Osteoblast (primary cell): Measurements from ENCODE around the gene C4orf36. TPM values are rescaled to one million over a fixed set of nuclear protein-coding genes. Genes with fewer than 3 reads are reported as not detected.

Experiments
- DNase-seq: peaks from one replicate; pipeline ENCODE4 v3.0.0; 2011; ENCODE audit warnings: low spot score, mixed read lengths; ENCODE audit not compliant: insufficient read length; ENCODE audit errors: missing footprints
- H2AFZ ChIP-seq: 2 replicates; pipeline ENCODE4 v1.6.0; 2011; ENCODE audit warnings: mild to moderate bottlenecking, low read length
- H3K27ac ChIP-seq: 2 replicates; pipeline ENCODE4 v1.5.1; 2011; ENCODE audit warnings: mild to moderate bottlenecking, low read depth, low read length, moderate library complexity
- H3K27me3 ChIP-seq: 2 replicates; pipeline ENCODE4 v1.6.0; 2012; ENCODE audit warnings: mild to moderate bottlenecking, control low read depth, inconsistent platforms, low read length, moderate library complexity; ENCODE audit not compliant: insufficient read depth
- H3K36me3 ChIP-seq: 2 replicates; pipeline ENCODE4 v1.5.1; 2011; ENCODE audit warnings: mild to moderate bottlenecking, low read length, control low read depth, moderate library complexity; ENCODE audit not compliant: insufficient read depth
- H3K4me1 ChIP-seq: 2 replicates; pipeline ENCODE4 v1.5.1; 2011; ENCODE audit warnings: mild to moderate bottlenecking, low read length, control low read depth, moderate library complexity; ENCODE audit not compliant: insufficient read depth
- H3K4me2 ChIP-seq: 2 replicates; pipeline ENCODE4 v1.6.0; 2011; ENCODE audit warnings: mild to moderate bottlenecking, low read length; ENCODE audit not compliant: insufficient read depth
- H3K4me3 ChIP-seq: fragments of 200-600 bp; sonication (generic); 3 replicates; pipeline ENCODE4 v1.5.1; 2012; ENCODE audit warnings: mild to moderate bottlenecking, low read length, inconsistent platforms; ENCODE audit not compliant: insufficient read depth
- H3K79me2 ChIP-seq: 2 replicates; pipeline ENCODE4 v1.6.0; 2012; ENCODE audit warnings: mild to moderate bottlenecking, low read length, control low read depth, inconsistent platforms; ENCODE audit not compliant: insufficient read depth
- H3K9me3 ChIP-seq: 2 replicates; pipeline ENCODE4 v1.5.1; 2011; ENCODE audit warnings: low read depth, low read length, control low read depth
- H4K20me1 ChIP-seq: 2 replicates; pipeline ENCODE4 v1.6.0; 2012; ENCODE audit warnings: mild to moderate bottlenecking, low read length, control low read depth; ENCODE audit not compliant: insufficient read depth
- CTCF ChIP-seq: IDR thresholded peaks from 2 replicates; pipeline ENCODE4 v1.5.1; 2011; ENCODE audit warnings: mild to moderate bottlenecking, low read depth, low read length, moderate library complexity; ENCODE audit errors: extremely low read depth
- total RNA-seq: library from RNA; depleted of rRNA; stranded (reverse); fragments of >200 nt; gene quantifications from 2 replicates; pipeline ENCODE4 v1.2.3, GENCODE V29; 2012

Gene C4orf36
- total RNA-seq, 1 donor = 0.72 TPM

DNA sequence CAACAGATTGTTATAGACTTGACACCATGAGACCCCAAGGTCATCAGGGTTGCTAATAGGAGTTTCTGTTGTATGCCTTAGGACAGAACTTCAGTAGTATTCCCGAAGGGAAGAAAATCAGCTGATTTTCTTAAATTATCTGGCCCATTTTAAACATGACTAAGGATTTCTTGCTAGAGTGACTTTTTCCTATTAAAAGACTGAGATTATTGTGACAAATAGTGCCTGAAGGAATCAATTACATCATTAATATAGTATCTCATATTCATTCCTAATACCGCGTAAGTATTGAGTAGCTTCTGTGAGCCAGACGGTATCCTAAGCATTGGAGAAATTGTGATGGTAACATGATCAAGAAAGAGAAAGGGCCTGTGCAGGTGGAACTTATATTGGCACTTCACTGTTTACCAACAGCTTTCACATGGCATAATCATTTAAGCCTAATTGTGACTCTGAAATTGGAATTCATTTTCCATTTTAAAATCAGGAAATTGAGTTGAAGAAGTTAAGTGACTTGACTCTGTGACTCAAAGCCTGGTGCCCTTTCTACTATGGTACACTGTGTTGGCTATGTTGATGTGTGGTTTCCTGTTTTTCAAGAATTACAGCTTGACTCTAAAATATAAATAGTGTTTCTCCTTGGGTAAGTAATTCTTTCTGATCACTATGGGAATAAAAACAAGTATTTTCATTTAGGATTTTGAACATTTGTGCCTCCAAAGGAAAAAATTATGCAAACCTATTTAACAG is 46.7 kb upstream of the C4orf36 start:
- TF ChIP-seq CTCF = no peak
- Histone ChIP-seq H4K20me1 (peaks cover 16% of the 10 kb centered on the region), H3K4me3 (no peak overlapping the region), H3K27me3 (no peaks in the 10 kb centered on the region), H3K79me2 (peaks cover 61% of the 10 kb centered on the region), H3K27ac (no peak overlapping the region), H3K4me1 (peaks cover 31% of the 10 kb centered on the region), H3K36me3 (no peaks in the 10 kb centered on the region), H3K9me3 (no peaks in the 10 kb centered on the region), H3K4me2 (no peak overlapping the region), H2AFZ (no peak overlapping the region)
- DNase-seq = no peak

DNA sequence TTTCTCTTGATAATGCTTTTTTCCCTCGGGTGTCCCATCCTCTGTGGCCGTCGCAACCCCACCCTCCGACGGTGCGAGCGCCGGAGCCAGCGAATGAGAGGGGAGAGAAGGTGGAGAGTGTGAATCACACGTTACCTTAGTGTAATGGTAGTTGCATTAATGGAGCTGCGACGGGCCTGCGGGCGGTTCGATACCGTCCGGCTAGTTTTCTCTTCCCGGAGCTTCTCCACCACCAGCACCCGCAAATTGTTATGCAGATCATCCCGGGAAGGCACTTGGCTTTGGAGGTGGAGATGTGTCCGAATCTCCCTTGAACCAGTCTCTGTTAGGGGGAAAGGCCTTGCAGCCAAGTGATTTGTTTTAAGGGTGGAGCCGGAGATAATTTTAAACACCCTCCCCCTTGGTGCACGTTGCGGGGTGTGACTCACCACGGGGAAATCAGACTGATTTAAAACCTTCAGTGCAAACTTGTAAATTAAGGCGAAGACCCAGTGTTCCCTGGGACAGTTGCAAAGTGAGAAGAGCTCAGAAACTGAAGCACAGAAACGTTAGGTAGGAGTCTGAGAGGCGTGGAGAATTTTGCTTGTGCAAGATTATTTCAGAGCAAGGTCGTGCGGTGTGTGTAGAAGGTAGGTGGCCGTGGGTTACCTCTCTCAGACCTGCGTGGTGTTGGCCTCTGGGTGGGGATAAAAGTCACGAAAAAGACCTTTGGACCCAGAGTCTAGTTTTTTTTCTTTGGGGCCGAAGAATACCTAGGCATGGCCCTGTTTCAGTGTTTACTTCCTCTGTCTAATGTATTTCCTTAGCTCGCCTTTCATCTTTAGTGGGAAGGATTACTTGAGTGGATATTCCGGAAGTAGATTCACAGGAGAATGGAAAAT is 43.9 kb upstream of the C4orf36 start:
- H3K4me2 ChIP-seq = peak overlapping the region; percentile 98
- H3K27ac ChIP-seq = peak overlapping the region; percentile 80
- peaks cover 40% of the 10 kb centered on the region for H3K79me2 ChIP-seq
- no peaks in the 10 kb centered on the region for H4K20me1 ChIP-seq
- H3K4me3 ChIP-seq = peak overlapping the region; percentile 92
- H3K4me1 ChIP-seq = peaks cover 32% of the 10 kb centered on the region
- H3K9me3 ChIP-seq = no peaks in the 10 kb centered on the region
- DNase-seq = peak; percentile 96
- H2AFZ ChIP-seq = peak overlapping the region; percentile 93
- H3K36me3 ChIP-seq = no peaks in the 10 kb centered on the region
- no peaks in the 10 kb centered on the region for H3K27me3 ChIP-seq
- TF ChIP-seq CTCF = no peak

DNA sequence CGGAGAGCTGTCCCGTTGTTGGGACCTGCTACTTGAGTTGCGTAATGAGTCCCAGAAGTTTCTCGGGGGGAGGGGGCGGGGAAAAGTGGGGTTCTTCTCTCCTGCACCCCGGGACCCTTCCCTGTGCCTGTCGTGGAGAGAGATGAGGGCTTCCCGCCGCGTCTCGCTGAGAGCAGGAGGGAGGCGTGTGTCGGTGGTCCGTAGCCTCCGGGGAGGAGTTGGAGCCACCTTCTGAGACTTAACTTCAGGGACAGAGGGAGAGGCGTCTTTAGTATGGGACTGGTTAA is 43.3 kb upstream of the C4orf36 start:
- H3K27me3 ChIP-seq = no peaks in the 10 kb centered on the region
- H2AFZ ChIP-seq = peak overlapping the region; percentile 93
- H3K4me3 ChIP-seq = peak overlapping the region; percentile 92
- H3K36me3 ChIP-seq = no peaks in the 10 kb centered on the region
- no peaks in the 10 kb centered on the region for H4K20me1 ChIP-seq
- peak overlapping the region; percentile 98 for H3K4me2 ChIP-seq
- no peak for DNase-seq
- H3K4me1 ChIP-seq = peaks cover 31% of the 10 kb centered on the region
- peak overlapping the region; percentile 80 for H3K27ac ChIP-seq
- peaks cover 35% of the 10 kb centered on the region for H3K79me2 ChIP-seq
- H3K9me3 ChIP-seq = no peaks in the 10 kb centered on the region
- no peak for TF ChIP-seq CTCF
